Stimulated activated CD4-positive, alpha-beta T cell treated with anti-CD3 and anti-CD28 coated beads, Interleukin-4, amount 100 ng/mL, for 4 hours (primary cell): ENCODE measurements around the gene KRT5.
"Not testable (repeated sequence)": the region's sequence is repeated elsewhere in the genome, so short reads cannot be mapped to it uniquely, and the experiment has no call there.

ENCODE experiments used
- DNase-seq, 2 experiments: peaks; one replicate each; pipeline ENCODE4 v3.0.0-alpha.2; 2020

The KRT5 gene

GRCh38 chr12:52518574-52519386 is 1.4 kb downstream of the KRT5 start:
- DNase-seq = no peak

GRCh38 chr12:52517888-52518287 is 2.3 kb downstream of the KRT5 start:
- DNase-seq = no peak

- DNase-seq = no peak
Observed at GRCh38 chr12:52517005-52517835, 3.0 kb downstream of the KRT5 start.

GRCh38 chr12:52515927-52516831 is 4.0 kb downstream of the KRT5 start:
- DNase-seq = no peak

- no peak for DNase-seq
Observed at GRCh38 chr12:52515319-52515646, 4.9 kb downstream of the KRT5 start.

- DNase-seq = no peak
Observed at GRCh38 chr12:52514471-52515318, 5.5 kb downstream of the KRT5 start.

GRCh38 chr12:52513736-52514135 is 6.5 kb downstream of the KRT5 start:
- no peak for DNase-seq

GRCh38 chr12:52508211-52508610 is 12.0 kb downstream of the KRT5 start:
- no peak for DNase-seq

GRCh38 chr12:52506858-52507715 is 13.1 kb downstream of the KRT5 start:
- DNase-seq = no peak

GRCh38 chr12:52502877-52503276 is 17.3 kb downstream of the KRT5 start:
- no peak for DNase-seq

GRCh38 chr12:52501490-52501889 is 18.7 kb downstream of the KRT5 start:
- no peak for DNase-seq

- not testable (repeated sequence) for DNase-seq
Observed at GRCh38 chr12:52500574-52500973, 19.6 kb downstream of the KRT5 start.

GRCh38 chr12:52499806-52500560 is 20.2 kb downstream of the KRT5 start:
- DNase-seq = no peak

- no peak for DNase-seq
Observed at GRCh38 chr12:52498946-52499345, 21.2 kb downstream of the KRT5 start.

GRCh38 chr12:52497975-52498374 is 22.2 kb downstream of the KRT5 start:
- DNase-seq = no peak

GRCh38 chr12:52496590-52497071 is 23.6 kb downstream of the KRT5 start:
- no peak for DNase-seq

GRCh38 chr12:52496054-52496453 is 24.1 kb downstream of the KRT5 start:
- DNase-seq = no peak

GRCh38 chr12:52495389-52495788 is 24.8 kb downstream of the KRT5 start:
- DNase-seq = no peak

GRCh38 chr12:52494518-52494917 is 25.7 kb downstream of the KRT5 start:
- no peak for DNase-seq

GRCh38 chr12:52494100-52494499 is 26.1 kb downstream of the KRT5 start:
- DNase-seq = no peak
